Neural cell (in vitro differentiated cells): ENCODE data around the gene ARMC9. TPM values are rescaled to one million over a fixed set of nuclear protein-coding genes. Genes with fewer than 3 reads are reported as not detected.

Experiments
- H2AFZ ChIP-seq: fragments of 200-600, 300-800 bp; sonication (generic), shearing (Covaris generic); 2 replicates; pipeline ENCODE4 v1.6.0; 2014; ENCODE audit warnings: low read depth, mild to moderate bottlenecking, antibody characterized with exemption, low read length, moderate library complexity
- H3F3A ChIP-seq: fragments of 200-600 bp; shearing (Covaris generic); 2 replicates; pipeline ENCODE4 v1.6.1; 2016; ENCODE audit warnings: mild to moderate bottlenecking, moderate library complexity, mixed read lengths, antibody characterized with exemption, low read length; ENCODE audit not compliant: insufficient read depth, poor library complexity, severe bottlenecking
- H3K27ac ChIP-seq: fragments of 200-600, 300-800 bp; sonication (generic), shearing (Covaris generic); 2 replicates; pipeline ENCODE4 v1.5.1; 2014; ENCODE audit warnings: mild to moderate bottlenecking, low read length, moderate library complexity
- H3K27me3 ChIP-seq: fragments of 300-800, 200-600 bp; sonication (generic), shearing (Covaris generic); 2 replicates; pipeline ENCODE4 v1.6.0; 2014; ENCODE audit warnings: mild to moderate bottlenecking, low read depth, low read length, moderate library complexity; ENCODE audit not compliant: insufficient read depth
- H3K36me3 ChIP-seq: fragments of 300-800, 200-600 bp; sonication (generic), shearing (Covaris generic); 2 replicates; pipeline ENCODE4 v1.5.1; 2014; ENCODE audit warnings: mild to moderate bottlenecking, antibody characterized with exemption, low read length, moderate library complexity; ENCODE audit not compliant: insufficient read depth
- H3K4me2 ChIP-seq: fragments of 300-800, 200-600 bp; sonication (generic), shearing (Covaris generic); 2 replicates; pipeline ENCODE4 v1.6.0; 2014; ENCODE audit warnings: mild to moderate bottlenecking, low read length
- H3K4me3 ChIP-seq: fragments of 300-800, 200-600 bp; sonication (generic), shearing (Covaris generic); 2 replicates; pipeline ENCODE4 v1.5.1; 2014; ENCODE audit warnings: mild to moderate bottlenecking, low read length, moderate library complexity
- H3K79me2 ChIP-seq: fragments of 200-600 bp; shearing (Covaris generic); replicated peaks from 2 replicates; pipeline ENCODE4 v1.6.0; 2014; ENCODE audit warnings: mild to moderate bottlenecking, low read length, moderate library complexity; ENCODE audit not compliant: insufficient read depth
- H3K9ac ChIP-seq: fragments of 300-800, 200-600 bp; sonication (generic), shearing (Covaris generic); 2 replicates; pipeline ENCODE4 v1.6.1; 2016; ENCODE audit warnings: mild to moderate bottlenecking, low read length, mixed read lengths
- H3K9me2 ChIP-seq: fragments of 200-600 bp; shearing (Covaris generic); 2 replicates; pipeline ENCODE4 v1.6.1; 2016; ENCODE audit warnings: mild to moderate bottlenecking, low read length, mixed read lengths; ENCODE audit not compliant: insufficient read depth
- H3K9me3 ChIP-seq: fragments of 200-600, 300-800 bp; sonication (generic), shearing (Covaris generic); 2 replicates; pipeline ENCODE4 v1.6.1; 2016; ENCODE audit warnings: mild to moderate bottlenecking, mixed run types, low read length, moderate library complexity, mixed read lengths
- H4K20me1 ChIP-seq: fragments of 200-600 bp; shearing (Covaris generic); 2 replicates; pipeline ENCODE4 v1.6.1; 2016; ENCODE audit warnings: mild to moderate bottlenecking, mixed run types; ENCODE audit not compliant: insufficient read depth
- CTCF ChIP-seq: fragments of 450-650 bp; IDR thresholded peaks from 2 replicates; pipeline ENCODE4 v1.5.1; 2014; ENCODE audit warnings: antibody characterized with exemption, mild to moderate bottlenecking, moderate library complexity; ENCODE audit not compliant: poor library complexity, severe bottlenecking
- EP300 ChIP-seq: fragments of 450-650 bp; conservative IDR thresholded peaks from 2 replicates; pipeline ENCODE4 v1.6.1; 2014; ENCODE audit warnings: antibody characterized with exemption, mild to moderate bottlenecking, moderate library complexity; ENCODE audit not compliant: poor library complexity, severe bottlenecking
- EZH2 ChIP-seq: fragments of 200-600, 300-800 bp; shearing (Covaris generic), sonication (generic); IDR thresholded peaks from 2 replicates; pipeline ENCODE4 v1.6.1; 2014; ENCODE audit warnings: antibody characterized with exemption, low read length, borderline replicate concordance, mild to moderate bottlenecking; ENCODE audit not compliant: insufficient read depth, poor library complexity, severe bottlenecking
- MXI1 ChIP-seq: fragments of 450-650 bp; conservative IDR thresholded peaks from 2 replicates; pipeline ENCODE4 v1.6.1; 2014; ENCODE audit warnings: antibody characterized with exemption, mild to moderate bottlenecking; ENCODE audit not compliant: poor library complexity, severe bottlenecking
- POLR2AphosphoS5 ChIP-seq: IDR thresholded peaks from 2 replicates; pipeline ENCODE4 v1.6.1; 2012
- RAD21 ChIP-seq: fragments of 450-650 bp; conservative IDR thresholded peaks from 2 replicates; pipeline ENCODE4 v1.6.1; 2014; ENCODE audit warnings: antibody characterized with exemption, mild to moderate bottlenecking, moderate library complexity
- REST ChIP-seq: IDR thresholded peaks from 2 replicates; pipeline ENCODE4 v1.6.1; 2012; ENCODE audit warnings: borderline replicate concordance
- SMC3 ChIP-seq: fragments of 450-650 bp; conservative IDR thresholded peaks from 2 replicates; pipeline ENCODE4 v1.6.1; 2014; ENCODE audit warnings: antibody characterized with exemption, mild to moderate bottlenecking, moderate library complexity; ENCODE audit not compliant: poor library complexity
- TAF1 ChIP-seq: IDR thresholded peaks from 2 replicates; pipeline ENCODE4 v1.6.1; 2012; ENCODE audit warnings: low read depth
- polyA plus RNA-seq: library from polyadenylated mRNA; depleted of rRNA; stranded (reverse); fragments of >200 nt; gene quantifications from 2 replicates; pipeline ENCODE4 v1.2.3, GENCODE V29; 2014

Gene ARMC9
- polyA plus RNA-seq, 1 donor from 2014 or later: 13.9 TPM

DNA sequence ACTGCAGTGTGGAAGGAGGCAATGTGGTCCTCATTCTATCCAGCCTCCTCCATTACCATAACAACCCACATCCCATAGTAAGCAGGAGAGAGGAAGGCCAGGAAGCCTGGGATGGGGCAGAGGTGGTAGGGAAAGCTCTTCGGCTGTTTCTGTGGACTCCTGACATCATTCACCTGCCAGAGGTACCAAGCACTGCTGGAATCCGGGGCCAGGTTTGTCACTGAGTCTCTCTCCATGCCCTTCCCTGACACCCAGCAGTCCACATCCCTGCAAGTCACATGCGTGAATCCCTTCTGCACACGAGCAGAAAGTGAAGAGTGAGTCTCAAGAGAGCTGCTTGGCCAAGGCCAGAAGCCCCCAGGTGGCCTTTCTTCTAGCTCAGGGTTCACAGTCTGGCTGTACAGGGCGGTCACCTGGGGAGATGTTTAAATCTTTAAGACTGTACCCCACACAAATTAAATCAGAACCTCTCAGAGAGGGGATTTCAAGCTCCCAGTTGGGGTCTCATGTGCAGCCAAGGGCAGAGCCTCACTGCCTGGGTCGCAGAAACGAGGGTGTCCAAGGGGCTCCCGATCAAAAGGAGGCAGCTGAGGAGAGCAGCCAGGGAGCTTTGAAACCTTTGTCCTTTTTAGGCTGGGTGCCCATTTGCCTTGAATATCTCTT, 94.2 kb downstream of the ARMC9 start:
- Histone ChIP-seq H3K36me3 (no peaks in the 10 kb centered on the region), H3K4me3 (no peak overlapping the region), H2AFZ (no peak overlapping the region), H3K4me2 (no peak overlapping the region), H3K9me2 (no peaks in the 10 kb centered on the region), H3K9ac (no peak overlapping the region), H3K27ac (no peak overlapping the region), H3F3A (no peaks in the 10 kb centered on the region), H4K20me1 (no peaks in the 10 kb centered on the region), H3K79me2 (no peaks in the 10 kb centered on the region), H3K9me3 (no peaks in the 10 kb centered on the region), H3K27me3 (no peaks in the 10 kb centered on the region)
- TF ChIP-seq POLR2AphosphoS5: no peak

DNA sequence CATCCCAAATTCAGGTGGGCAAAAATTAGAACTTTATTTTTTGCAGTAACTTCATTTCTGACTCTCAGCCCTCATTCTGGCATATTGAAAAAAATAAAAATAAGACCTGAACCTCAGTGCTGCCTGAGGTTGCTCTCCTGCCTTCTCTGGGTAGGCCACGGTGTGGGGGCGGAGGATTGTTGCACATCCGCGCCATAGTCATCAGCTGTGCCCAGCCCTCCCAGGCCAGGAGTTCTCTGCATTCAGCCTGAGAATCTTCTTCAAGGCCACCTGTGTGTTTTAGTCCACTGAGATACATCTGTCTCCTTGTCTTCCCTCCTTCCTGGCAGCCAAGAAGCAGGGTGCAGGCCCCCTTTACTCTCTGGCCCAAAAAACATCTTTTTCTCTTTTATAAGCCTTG, 94.7 kb downstream of the ARMC9 start:
- Histone ChIP-seq H3K9me3 (no peaks in the 10 kb centered on the region), H3K27ac (no peak overlapping the region), H3K4me3 (no peak overlapping the region), H3K79me2 (no peaks in the 10 kb centered on the region), H2AFZ (no peak overlapping the region), H4K20me1 (no peaks in the 10 kb centered on the region), H3F3A (no peaks in the 10 kb centered on the region), H3K4me2 (no peak overlapping the region), H3K36me3 (no peaks in the 10 kb centered on the region), H3K27me3 (no peaks in the 10 kb centered on the region), H3K9ac (no peak overlapping the region), H3K9me2 (no peaks in the 10 kb centered on the region)
- no peak for TF ChIP-seq MXI1
- no peak for TF ChIP-seq EP300
- TF ChIP-seq EZH2: no peak
- no peak for TF ChIP-seq TAF1
- no peak for TF ChIP-seq SMC3

GRCh38 chr2:231294116-231294515, 95.7 kb downstream of the ARMC9 start:
- Histone ChIP-seq H3K36me3 (no peaks in the 10 kb centered on the region), H4K20me1 (no peaks in the 10 kb centered on the region), H3K9ac (no peak overlapping the region), H3F3A (no peaks in the 10 kb centered on the region), H2AFZ (no peak overlapping the region), H3K9me3 (no peaks in the 10 kb centered on the region), H3K4me3 (no peak overlapping the region), H3K4me2 (no peak overlapping the region), H3K79me2 (no peaks in the 10 kb centered on the region), H3K27me3 (no peaks in the 10 kb centered on the region), H3K27ac (no peak overlapping the region), H3K9me2 (no peaks in the 10 kb centered on the region)
- TF ChIP-seq TAF1: no peak
- no peak for TF ChIP-seq SMC3
- no peak for TF ChIP-seq EZH2
- TF ChIP-seq REST: no peak
- no peak for TF ChIP-seq POLR2AphosphoS5
- no peak for TF ChIP-seq CTCF
- TF ChIP-seq RAD21: no peak
- no peak for TF ChIP-seq EP300
- no peak for TF ChIP-seq MXI1
